ENCODE results near the gene WDFY2.

The WDFY2 gene

DNA sequence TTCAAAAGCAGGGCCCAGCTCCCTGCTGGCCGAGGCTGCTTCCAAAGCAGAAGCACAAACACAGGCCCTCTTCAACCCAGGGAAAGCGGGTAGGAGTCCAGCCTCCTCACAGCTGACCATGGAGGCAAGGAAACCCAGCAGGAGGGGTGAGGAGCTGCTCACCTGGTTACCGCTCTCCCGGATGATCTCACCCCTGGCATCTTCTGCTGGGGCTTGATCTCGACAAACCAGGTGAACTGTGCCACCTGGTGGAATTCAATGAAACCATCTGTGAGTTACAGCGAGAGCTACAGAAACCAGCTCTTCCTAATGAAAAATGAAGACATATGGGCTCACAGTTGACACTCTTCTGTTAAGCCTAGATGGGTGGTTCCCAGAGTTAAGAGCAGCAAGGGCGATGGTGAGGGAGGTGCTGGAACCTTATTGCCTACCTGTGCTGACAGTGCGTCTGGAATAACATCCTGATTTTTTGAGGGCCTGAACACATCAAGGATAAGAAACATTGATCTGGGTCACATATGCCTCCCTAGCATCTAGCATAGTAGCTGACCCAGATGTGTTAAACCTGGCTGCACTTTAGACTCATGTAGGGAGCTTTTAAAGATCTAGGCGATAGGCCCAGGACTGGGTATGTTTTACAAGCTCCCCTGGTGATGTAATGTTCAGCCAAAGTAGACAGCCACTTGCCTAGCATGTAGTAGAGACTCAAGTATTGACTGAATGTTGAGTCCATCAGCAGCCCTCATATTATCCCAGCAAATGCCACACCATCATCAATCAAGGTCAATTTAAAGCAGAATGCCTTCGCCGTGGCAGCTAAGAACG is 213.6 kb downstream of the WDFY2 start:
- peak in 1 of 2 donors; percentile 41 for DNase-seq (ENCODE audit: low read depth in 2 of 2)

DNA sequence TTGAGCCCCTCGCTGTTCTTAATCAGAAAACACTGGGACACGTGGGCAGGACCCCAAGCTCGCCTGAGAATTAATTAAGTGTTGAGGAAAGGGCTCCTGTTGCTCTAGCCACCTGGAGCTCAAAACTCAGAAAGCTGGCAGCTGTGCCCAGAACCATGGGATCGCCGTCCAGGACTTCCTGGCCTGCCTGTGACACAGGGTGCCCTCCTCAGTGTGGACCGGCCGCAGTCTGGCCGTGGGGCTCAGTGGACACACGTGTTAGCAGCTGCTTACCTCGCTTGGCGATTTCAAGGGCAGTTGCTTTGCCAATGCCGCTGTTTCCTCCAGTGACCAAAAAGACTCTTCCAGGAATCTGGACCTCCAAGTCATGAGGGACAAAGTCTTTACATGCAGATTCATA is 215.0 kb downstream of the WDFY2 start:
- DNase-seq (ENCODE audit: low read depth in 2 of 2), result no peak

DNA sequence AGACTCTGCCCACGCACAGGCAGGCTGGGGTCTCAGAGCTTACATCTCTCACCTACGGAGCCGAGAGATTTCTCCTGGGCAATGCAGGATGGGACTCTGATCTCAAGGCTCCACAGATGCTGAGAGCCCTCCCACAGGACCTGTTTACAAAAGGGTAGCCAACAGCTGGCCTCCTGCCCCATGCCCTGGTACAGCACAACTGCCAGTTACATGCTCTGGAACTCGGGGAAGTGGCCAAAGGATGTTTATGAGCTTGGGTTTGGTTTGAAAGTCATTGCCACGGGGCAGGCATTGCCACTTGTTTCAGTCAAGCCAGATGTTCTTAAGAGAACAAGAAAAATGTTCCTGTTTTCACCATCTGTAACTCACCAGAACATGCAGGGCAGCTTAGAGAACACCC is 216.2 kb downstream of the WDFY2 start:
- DNase-seq (ENCODE audit: low read depth in 2 of 2), result no peak

DNA sequence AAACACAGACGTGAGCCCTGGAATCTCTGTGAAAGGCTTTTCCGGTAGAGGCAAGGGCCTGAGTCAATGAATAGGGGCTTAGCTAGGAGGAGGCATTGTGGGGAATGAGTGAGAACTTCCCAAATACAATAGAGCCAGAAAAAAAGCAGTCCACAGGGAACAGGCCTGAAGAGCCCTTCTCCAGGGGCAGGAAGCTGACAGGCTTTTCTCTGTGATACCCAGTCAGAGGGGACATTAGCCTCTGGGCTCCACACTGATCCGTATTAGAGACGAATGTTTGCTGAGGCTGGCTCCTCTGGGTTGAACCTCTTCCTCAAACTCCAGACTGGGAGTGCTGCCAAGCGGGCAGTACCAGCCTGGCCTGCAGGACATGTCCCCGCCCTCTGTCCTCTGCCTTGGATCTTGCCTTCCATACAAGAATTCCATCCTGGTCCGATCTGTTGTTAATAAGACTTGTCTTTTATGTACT is 217.4 kb downstream of the WDFY2 start:
- no peak for DNase-seq (ENCODE audit: low read depth in 2 of 2)

DNA sequence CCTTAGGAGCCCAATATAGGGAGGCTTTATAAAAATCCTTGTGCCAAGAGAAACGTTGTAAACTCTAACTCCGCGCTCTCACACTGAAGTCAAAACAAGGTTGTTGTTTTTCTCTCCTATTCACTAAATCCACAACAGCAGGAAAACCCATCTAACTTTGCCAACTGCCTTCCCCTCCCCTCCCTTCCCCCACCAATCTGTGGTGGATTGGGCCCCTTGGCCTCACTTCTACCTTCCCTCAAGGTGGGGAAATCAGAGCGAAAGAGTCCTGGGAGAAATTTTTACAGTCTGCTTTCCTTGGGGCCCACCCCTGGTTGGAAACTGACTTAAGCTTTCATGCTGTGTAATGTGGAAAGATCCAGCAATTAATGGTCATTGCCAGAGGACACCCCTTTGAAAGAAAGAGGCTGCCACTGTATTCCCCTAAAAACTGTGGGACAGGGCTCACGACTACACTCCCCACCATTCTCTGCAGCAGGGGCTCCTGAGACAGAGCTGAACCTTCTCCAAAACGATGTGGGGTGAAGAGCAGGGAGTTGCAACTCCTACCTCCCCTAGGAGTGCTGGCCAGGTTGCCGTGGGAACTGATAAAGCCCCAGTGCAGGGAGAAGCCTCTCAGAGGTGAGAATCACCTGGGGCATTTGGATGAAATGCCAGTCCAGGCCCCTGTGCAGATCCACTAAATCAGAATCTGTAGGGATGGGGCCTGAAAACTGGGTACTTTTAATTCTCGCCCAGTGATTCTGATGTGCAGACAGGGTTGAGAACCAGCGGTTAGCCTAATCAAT is 218.6 kb downstream of the WDFY2 start:
- no peak for DNase-seq (ENCODE audit: low read depth in 2 of 2)

DNA sequence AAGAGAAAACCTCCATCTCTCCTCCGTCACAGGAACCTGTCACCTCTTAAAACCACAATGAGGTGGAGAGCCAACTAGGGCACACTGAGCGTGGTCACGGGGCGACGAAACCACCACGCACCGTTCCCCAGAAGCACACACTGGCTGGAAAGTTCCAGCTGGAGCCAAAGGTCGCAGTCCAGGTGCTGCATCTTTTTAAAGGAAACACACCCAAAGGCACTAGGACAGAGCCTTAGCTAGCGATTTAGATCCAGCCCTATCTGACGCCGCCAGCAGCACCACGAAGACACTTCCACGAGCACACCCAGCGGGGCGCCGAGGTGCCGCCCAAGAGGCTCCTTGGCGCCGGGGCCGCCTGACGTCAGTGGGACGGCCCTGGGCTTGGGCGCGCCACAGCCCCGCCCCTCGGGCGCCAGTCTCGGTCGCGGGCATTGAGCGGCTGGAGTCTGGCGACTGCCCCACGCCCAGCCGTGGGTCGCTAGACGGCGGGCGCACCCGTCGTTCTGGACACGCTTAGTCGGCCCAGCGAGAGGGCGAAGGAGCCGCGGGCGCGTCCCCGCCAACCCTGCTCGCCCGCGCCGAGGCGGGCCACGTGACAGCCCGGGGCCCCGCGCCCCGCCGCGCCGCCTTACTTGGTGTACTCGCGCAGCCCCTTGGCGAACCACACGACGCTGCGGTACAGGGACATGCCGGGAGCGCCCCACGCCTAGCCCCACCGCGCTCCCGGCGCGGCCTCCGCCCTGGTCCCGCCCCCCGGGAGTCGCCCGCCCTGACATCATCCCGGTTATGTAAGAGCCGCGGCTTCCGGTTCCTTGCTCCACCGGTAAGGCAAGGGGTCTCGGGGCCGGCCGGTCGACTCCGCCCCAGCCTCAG is 219.4 kb downstream of the WDFY2 start, which contains the start of gene DHRS12:
TSS of gene DHRS12 (minus strand) at position 742 of the 873 bp plus-strand sequence. CDS start 4,504 bp downstream, outside the sequence.
- DNase-seq (ENCODE audit: low read depth in 2 of 2), result peak; percentile 71 to 74

DNA sequence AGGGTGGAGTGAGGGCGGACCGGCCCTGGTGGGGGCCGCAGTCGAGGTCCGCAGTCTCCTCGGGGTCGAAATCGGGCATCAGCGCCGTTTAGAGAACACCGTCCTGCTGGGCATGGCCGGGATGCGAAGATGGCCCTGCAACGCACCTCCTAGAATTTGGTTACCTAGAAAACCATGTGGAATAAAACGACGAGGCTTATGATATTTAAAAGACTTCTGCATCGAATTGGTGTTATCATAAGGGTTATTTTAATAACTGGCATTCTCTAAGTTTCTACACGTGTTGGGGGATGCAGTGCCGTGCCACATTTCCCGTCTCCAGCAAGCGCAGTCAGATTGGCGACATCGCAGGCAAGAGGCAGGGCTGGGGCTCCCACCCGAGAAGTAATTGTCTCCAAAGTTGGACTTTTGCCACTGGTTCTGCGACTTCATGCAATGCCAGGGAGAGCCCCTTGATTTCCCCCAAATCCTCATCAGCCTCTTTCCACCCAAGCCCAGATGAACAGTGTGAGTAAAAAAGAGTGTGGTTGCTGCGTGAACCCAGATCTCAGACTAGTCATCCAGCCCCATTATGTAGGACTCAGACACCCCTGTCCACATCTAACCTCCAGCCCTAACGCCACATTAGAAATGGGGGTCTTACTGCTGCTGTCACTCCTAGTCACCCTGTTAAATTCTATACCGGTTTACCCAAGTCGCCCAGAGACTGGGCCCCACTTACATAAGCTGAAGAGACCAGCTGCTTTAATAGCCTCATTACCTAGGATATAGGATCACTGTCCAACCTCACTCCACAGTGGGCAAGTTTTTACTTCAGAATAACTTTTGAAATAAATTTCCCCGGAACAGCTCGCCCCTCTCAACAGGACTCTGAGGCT is 220.3 kb downstream of the WDFY2 start:
- peak in 1 of 2 donors; percentile 17 for DNase-seq (ENCODE audit: low read depth in 2 of 2)

DNA sequence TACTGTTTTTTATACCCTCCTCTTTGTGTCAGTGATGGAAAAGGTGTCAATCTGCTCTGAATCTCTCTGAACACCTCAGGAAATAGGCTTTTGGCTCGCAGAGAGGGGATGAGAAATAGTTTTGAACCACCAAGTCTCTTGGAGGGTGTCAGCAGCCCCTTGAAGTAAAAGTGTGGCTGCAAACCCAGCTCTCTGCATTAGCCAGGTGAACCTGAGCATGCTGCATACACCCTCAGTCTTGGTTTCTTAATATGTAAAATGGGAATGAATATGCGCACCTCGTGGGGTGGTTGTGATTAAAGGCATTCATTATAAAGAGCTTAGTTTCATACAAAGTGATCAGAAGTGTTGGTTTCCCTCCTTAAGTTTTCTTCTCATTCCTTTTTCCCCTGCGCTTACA is 221.1 kb downstream of the WDFY2 start:
- DNase-seq (ENCODE audit: low read depth in 2 of 2), result no peak

DNA sequence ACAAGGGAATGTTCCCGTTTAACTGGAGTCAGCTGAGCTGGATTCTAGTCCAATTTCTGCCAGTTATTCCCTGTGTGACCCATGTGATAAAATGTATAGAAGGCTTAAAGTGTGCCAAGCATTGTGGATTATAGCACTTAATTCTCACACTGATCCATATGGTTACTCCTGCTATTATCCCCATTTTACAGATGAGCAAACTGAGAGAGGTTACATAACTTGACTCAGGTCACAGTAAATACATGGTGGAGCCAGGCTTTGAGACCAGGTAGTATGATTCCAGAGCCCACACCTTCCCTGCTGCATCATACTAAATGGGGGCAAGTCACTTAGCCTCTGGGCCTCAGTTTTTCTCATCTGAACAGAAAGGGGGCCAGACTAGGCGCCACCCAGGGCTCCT is 221.7 kb downstream of the WDFY2 start:
- DNase-seq (ENCODE audit: low read depth in 2 of 2), result no peak

DNA sequence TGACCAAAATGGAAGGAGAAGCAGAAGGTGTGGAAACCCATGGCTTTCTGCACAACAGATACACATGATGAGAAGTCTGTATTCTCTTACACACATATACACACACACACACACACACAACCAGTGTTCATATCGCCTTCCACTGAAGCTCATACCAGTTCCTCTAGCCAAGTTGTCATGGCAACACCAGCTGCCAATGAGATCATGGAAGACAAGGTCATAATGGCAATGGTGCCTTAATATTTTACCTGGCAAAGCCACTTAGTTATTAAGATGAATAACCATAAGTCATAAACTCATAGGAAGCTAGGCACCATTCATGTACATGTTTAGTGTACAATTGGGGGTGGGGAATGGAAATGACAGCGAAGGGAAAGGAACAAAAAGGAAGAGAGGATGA is 222.3 kb downstream of the WDFY2 start:
- no peak for DNase-seq (ENCODE audit: low read depth in 2 of 2)

DNA sequence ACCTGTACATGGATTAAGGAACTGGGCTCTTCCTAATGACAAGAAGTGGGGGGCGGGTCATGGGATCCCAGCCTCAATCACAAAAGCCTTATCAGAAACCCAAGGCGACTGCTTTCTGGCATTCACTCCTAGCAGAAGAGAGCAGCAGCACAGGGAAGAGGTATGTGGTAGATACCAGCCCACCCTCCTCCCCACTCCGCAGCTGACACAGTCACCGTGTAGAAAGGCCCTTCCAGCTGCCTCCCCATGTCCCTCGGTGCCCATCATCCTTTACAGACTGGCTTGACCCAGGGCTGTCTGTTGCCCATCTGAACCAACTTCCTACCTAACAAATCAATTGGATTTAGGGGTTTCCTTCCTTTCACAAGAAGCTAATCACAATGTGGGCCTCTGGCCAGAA is 222.8 kb downstream of the WDFY2 start:
- no peak for DNase-seq (ENCODE audit: low read depth in 2 of 2)

DNA sequence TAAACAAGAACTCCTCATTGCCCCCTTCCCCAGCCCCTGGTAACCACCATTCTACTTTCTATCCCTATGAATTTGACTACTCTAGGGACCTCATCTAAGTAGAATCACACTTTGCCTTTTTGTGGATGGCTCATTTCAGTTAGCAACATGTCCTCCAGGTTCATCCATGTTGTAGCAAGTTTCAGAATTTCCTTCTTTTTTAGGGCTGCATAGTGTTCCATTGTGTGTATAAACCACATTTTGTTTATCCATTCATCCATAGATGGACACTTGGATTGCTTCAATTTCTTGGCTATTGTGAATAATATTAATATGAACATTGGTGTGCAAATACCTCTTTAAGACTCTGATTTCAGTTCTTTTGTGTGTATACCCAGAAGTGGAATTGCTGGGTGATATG is 224.5 kb downstream of the WDFY2 start:
- no peak for DNase-seq (ENCODE audit: low read depth in 2 of 2)

DNA sequence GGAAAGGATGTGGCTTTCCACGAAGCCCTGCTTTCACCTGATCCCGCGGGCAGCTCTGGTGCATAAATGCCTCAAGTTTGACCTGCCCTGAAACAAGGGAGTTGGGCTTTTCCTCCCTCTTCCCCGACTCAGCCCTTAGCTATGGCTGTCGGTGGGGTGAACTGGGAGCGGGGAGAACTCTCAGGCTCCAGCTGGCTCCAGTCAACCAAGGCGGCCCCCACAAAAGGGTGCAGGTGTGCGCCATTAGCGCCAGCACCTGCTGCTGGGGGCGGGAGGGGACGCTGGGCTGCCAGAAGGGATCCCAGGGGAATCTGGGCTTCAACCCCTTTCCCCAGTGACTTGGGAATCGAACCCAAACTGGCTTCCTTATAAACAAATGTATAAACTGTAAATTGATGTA is 226.8 kb downstream of the WDFY2 start:
- no peak for DNase-seq (ENCODE audit: low read depth in 2 of 2)

DNA sequence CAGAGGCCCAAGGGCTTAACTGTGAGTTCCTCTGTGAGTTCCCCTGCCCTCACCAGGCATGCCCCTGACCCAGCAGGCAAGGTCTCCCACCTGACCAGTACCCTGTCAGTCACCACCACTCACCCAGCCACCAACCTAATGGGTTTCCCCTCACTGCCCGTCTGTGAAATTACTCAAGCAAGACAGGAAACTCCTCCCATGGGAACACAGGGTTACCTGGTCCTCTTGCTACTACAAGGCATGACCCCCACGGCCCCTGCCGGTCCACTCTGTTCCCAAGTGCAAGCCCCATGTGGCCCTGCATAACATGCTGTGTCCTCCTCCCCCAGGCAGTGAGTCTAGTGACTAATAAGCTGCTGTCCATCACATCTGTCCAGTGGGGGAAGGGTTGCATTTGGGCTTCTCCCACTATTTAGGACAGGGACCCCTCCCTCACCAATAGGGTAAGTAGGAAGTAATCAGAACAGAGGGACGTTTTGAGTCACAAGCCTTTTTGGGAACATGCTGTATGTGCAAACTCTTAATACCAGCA is 227.7 kb downstream of the WDFY2 start:
- no peak for DNase-seq (ENCODE audit: low read depth in 2 of 2)

DNA sequence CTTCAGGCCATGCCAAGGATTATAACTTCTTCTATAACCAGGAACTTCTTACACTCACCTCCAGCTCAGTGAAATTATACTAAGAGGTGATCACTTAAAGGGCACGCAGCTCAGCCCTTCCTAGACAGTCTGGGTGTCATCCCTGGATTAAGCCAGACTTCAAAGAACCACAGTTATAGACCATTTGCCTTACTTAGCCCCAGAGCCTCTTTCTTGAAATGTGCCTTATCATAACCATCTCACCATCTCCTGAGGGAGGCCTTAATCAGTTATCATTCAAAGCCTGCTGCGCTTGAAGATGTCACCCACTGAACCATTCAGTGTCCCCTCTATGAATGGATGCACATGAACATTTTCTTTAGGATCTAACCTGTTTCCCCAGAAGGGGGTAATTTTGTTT is 229.8 kb downstream of the WDFY2 start:
- no peak for DNase-seq (ENCODE audit: low read depth in 2 of 2)

DNA sequence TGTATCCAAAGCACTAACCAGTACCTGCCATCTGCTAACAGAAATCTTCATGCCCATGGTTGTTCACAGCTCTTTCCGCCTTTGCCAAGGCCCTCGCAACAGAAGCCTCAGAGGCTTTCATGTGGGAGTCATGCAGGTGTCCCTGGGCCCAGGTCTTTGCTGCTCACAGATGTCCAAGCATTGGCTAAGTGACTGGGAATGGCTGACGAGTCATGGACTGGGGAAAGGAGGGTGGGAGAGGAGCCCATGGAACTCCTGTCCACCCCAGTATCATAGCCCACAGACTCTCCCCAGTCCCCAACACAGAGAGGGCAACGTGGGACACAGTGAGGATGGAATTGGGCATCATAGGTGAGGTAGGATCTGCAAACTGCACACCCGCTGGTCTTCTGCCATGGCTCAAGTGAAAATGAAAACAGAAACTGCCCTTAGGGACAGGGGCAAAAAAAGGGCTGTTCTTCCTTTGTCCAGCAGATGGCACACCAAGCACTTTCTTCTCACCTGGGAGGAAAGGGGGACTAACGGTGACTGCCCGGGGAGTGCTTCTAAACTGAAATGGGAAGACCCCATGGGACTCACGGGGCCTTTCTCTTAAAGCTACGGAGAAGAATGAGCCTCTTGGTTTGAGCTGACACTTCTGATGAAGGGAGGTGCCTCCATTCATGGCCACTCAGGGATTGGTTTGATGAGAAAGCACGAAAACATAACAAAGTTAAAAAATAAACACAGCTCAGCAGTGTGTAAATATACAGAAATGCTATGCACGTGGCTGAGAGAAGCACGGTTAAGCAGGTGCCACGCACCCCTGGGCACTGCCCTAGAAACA is 230.8 kb downstream of the WDFY2 start:
- peak; percentile 34 to 62 for DNase-seq (ENCODE audit: low read depth in 2 of 2)

DNA sequence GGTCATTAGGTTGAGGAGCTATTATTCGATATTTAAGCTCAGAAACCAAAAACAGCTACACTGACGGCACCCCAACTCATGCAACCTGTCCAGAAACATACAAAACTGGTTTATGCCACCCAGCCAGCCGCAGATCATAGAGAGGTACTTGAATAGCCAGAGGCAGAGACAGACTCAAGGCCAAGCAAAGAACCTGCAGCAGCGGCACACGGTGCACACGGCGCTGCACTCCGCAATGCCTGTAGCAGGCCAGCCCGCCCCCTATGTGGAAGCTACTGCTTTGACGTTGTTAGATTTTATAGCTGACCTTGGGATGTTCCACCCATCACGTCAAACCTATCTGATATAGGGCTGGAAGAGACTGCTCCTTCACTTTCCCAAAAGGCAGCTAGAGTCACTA is 231.6 kb downstream of the WDFY2 start:
- DNase-seq (ENCODE audit: low read depth in 2 of 2), result no peak

DNA sequence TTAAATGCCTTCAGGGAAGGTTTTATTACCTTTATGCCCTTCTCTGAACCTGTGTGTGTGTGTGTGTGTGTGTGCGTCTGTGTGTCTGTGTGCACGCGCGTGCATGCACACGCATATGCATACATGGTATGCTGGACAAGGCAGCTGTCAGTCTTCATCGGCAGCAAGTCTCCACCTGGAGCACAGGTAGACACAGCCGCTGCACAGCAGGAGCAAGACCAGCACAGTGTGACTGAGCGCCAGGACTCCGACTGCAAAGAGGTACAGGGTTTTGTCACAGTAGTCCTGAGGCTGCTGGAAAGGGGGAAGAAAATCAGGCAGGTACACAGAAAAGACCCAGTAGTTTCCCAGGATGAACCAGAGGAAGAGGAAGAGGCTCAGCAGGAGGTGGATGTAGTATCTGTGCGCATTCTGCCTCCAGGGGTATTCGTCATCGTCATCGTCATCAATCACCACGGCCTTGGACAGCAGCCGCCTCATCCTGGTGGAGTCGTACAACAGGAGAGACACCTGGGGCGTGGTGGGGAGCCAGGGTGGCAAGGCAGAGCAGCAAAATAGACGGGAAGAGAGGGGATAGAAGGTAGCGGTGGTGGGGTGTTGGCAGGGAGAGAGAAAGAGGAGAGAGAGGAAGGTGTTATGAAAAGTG is 232.5 kb downstream of the WDFY2 start:
- no peak for DNase-seq (ENCODE audit: low read depth in 2 of 2)
